Skin of body (tissue), 2 donors: ENCODE results near the gene PGA4. TPM values are rescaled to one million over a fixed set of nuclear protein-coding genes. Genes with fewer than 3 reads are reported as not detected.
A peak's percentile ranks its signal among the peaks of the same experiment; 100 is the strongest.
"Not testable (repeated sequence)": the region's sequence is repeated elsewhere in the genome, so short reads cannot be mapped to it uniquely, and the experiment has no call there.

Experiments used
- DNase-seq: peaks from one replicate; lab custom pipeline; 2025; lab: John Stamatoyannopoulos, UW
- total RNA-seq: library from RNA; depleted of rRNA; stranded (reverse); fragments of >200 nt; gene quantifications from one replicate; pipeline ENCODE4 v1.2.3, GENCODE V29; 2014

PGA4 gene
- total RNA-seq, 1 donor from 2014 or later = 3.5 TPM

DNA sequence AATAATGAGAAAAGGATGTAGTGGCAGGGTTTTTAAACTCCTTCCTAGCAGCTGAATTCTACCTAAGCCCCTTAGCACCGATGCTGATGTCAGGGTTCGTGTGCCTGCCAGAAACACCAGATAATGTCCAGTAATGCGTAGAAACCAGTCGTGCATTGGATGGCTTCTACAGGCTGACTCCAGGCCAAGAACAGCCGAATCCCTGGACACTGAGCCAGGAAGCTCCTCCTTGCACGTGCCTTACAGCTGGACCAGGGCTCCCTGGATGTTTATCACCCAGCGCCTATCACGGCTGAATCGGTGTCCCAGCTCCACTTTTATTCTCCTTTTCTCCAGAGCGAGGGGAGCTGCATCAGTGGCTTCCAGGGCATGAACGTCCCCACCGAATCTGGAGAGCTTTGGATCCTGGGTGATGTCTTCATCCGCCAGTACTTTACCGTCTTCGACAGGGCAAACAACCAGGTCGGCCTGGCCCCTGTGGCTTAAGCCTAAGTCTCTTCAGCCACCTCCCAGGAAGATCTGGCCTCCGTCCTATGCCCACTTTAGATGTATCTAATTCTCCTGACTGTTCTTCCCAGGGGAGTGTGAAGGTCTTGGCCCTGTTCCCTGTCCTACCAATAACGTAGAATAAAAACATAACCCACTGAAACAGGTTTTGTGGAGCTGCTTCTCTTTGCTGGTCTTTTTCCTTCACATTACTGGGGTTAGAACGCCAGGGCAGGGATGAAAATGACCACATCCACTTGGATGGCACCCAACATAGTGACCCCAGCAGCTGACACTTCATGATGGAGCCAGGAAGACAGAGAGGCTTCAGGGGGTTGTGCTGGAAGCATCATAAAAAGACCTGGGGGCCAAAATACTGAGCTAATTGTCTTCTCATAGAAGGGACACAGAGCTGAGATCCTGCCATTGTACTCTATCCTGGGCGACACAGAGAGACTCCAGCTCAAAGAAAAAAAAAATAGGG lies 28.9 kb downstream of the PGA4 start:
- peak; percentile 8 for DNase-seq

DNA sequence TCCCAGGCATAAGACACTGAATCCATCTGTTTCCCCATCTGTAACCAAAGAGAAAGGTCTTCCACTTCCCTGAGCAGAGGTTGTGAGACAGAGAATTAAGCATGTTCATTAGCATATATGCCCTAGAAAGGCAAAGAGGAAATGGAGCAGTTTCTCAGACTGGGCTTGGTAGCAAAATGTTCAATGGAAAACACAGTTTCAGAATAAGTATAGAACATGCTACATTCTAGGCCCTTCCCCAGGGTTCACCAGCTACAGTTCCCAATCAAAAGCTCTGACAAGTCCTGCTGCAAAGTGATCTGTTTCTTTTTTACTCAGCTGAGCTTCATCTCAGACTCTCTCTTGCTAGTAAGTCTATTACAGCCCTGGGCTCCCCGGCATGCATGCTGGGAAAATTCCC lies 30.2 kb downstream of the PGA4 start:
- DNase-seq = not testable (repeated sequence)

DNA sequence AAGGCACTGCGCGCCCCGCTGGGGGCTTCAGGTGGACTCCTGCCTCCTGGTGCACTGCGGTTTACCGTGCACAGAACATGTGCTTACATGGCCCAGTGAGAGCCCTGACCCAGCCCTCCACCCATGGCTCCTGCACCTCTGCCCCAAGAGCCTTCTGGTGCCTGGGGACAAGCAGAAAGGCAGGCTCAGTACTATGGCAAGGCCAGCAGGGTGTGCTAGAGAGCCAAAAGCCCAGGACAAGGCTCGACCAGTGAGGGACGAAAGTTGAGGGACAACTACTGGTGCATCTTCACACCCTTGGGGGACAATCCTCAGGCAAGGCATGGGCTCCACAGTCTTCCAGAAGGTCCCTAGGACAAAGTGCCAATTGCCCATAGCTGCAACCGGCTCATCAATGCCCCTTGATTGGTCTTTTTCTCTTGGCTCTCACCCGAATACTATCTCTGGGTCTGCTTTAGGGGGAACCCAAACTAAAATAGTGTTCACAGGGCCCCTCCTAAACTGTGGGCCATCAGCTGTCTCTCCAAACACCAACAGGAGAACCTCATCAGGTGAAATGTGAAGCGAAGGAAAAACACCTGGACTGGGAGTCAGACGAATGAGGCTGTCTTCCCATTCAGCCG lies 32.4 kb downstream of the PGA4 start:
- DNase-seq = peak; percentile 3

GRCh38 chr11:61256710-61257482 lies 34.7 kb downstream of the PGA4 start:
- DNase-seq = no peak

GRCh38 chr11:61258546-61258945 lies 36.4 kb downstream of the PGA4 start:
- DNase-seq = no peak

- no peak for DNase-seq
Observed at GRCh38 chr11:61259363-61259762, 37.2 kb downstream of the PGA4 start.

- no peak for DNase-seq
Observed at GRCh38 chr11:61264371-61264770, 42.2 kb downstream of the PGA4 start.

GRCh38 chr11:61264795-61265194 lies 42.6 kb downstream of the PGA4 start:
- DNase-seq = no peak

DNA sequence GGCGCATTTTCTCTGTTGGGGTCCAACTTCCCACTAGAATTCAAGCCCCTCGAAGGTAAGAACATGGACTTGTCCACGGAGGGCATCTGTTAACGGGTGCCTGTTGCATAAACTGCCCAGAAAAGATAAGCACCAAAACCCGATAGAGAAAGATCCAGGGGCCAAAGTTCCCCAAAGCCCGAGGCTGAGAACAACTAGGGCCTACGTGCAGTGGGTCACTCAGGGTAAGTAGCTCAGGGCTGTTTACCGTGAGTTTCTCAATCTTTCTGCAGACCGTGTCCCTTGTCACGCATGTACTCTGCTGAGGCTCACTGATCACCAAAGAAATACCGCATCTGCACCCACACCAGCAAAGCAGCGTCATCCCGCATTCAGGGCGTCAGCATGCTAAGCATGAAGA lies 43.2 kb downstream of the PGA4 start:
- no peak for DNase-seq

DNA sequence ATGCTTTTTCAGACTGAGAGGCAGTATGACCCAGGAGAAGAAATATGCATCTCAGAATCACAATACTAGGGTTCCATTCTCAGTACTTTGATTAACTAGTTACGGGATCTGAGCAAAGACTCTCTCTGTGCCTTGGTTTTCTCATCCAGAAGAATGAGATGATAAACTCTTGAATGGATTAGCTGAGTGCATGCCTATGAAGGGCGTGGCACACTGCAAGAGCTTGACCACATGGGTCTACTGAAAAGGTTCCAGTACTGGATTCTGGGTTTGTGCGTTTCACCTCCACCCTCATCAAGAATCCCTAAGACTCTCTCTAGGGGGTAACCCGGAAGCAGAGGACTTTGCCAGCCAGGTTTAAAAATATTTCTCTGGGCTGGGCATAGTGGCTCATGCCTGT lies 44.5 kb downstream of the PGA4 start:
- DNase-seq = no peak

DNA sequence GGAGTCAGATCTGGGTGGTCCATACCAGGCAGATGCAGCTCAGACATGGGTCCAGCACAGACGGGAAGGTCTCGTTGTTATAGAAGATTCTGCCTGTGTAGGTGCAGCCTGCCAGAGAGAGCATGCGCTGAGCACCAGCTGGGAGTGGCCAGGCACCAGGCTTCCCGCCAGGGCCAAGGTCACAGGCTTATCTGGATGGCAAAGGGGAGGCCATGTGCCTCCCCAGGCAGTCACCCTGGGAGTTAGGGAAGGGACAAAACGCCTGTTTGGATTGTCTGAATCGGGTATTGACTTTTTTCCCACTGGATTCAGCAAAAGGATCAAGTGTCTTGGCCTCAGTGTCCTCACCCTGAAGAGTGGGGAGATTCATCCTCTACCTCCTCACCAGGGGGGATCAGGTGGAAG lies 45.3 kb downstream of the PGA4 start:
- no peak for DNase-seq

DNA sequence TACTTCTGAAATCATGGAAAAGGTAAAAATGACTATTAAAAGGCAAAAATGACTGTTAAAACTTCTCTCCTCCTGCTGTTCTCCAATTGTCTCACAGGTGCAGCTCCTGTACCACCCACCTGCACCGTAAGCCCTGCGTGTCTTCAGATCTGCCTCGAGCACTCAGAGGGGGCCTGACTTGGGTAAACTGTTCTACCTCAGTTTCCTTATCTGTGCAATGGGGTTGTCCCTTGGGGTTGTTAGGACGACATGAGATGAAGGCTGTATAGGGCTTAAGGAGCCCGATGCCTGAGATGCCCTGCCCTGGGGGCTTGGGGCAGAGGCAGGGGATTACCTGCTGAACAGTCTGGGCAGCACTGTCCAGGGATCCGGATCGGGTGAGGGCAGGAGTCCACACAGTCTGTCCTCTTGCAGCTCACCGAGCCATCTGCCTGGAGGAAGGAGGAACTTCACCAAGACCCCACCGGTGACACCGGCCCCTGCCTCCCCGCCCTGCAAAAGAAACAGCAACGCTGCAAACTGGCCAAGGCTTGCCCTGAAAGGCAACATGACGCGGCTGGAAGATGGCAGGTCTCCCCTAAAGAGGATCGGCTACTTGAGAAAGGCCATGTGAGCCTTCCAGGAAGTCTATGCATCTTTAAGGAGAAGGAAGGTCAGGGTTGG lies 46.6 kb downstream of the PGA4 start:
- no peak for DNase-seq

DNA sequence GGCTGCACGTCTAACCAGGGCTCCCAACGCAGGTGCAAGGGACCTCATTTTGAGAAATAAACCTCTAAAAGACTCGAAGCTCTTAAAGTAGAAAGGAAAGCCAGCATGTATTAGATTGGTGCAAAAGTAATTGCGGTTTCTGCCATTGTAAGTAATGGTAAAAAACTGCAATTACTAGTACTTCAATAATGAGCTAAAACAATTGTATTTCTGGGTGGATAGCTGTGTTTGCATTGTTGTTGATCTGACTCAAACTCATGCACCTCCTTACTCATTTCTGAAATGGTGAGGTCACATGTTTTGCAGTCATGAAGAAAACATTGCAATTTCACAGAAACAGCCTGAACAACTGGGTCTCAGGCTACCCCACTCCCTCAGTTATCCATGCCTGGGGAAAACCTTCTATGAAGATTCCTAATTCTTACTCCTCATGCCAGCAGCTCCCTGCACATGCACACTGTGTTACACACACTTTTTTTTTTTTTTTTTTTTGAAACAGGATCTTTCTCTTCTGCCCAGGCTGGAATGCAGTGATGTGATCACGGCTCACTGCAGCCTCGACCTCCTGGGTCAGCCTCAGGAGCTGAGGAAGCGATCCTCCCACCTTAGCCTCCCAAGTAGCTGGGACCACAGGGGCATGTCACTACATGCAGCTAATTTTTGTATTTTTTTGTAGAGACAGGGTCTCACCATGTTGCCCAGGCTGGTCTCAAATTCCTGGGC lies 48.4 kb downstream of the PGA4 start:
- DNase-seq = no peak

- no peak for DNase-seq
Observed at GRCh38 chr11:61272731-61273130, 50.6 kb downstream of the PGA4 start.

DNA sequence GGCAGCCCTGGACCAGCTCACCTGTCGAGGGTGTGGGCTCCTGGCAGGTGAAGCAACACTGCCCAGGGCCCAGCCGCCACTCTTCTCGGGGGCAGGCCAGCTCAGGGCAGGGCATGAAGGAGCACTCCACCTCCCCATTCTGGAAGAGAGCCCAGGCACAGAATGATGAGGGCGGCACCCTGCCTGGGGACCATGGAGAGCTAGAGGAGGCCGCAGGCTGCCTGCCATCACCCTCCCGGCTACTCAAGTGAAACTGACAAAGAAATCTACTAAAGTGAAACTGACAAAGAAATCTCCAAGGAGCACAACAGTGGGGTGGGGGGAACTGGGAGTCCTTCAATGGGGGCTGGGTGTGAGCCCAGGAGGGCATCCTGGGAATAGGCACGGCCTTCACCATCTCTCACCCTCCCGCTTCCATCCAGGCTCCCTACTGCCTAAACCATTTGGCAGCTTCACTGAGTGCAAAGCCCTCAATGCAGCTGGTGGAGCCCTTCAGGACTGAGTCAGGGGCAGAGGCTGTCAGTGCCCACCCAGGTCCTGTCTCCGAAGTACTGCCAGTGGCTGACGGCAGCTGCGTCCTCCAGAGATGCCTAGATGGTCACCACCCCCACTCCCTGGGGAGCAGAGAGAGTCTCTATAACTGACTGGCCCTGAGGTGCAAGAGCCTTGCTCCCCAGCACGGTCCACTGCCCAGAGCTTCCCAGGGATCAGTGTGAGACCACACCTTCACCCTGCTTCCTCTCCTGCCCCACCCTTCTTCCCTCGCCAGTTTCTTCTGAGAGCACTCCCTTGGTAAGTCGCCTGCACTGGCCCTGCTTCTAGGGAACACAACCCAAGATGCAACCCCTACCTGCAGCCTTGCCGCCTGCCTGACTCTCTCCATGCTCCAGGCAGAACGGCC lies 51.3 kb downstream of the PGA4 start:
- no peak for DNase-seq

GRCh38 chr11:61274084-61274483 lies 51.9 kb downstream of the PGA4 start:
- no peak for DNase-seq

- no peak for DNase-seq
Observed at GRCh38 chr11:61275191-61275590, 53.0 kb downstream of the PGA4 start.

GRCh38 chr11:61277186-61278000 lies 55.2 kb downstream of the PGA4 start:
- DNase-seq = no peak

- DNase-seq = no peak
Observed at GRCh38 chr11:61278001-61278470, 55.9 kb downstream of the PGA4 start.
